ENCODE measurements around the gene ADGRF3. TPM values are rescaled to one million over a fixed set of nuclear protein-coding genes. Genes with fewer than 3 reads are reported as not detected.
"Not testable (repeated sequence)": the region's sequence is repeated elsewhere in the genome, so short reads cannot be mapped to it uniquely, and the experiment has no call there.

The ADGRF3 gene
- total RNA-seq: 1 to 10 TPM; 1.9 to 2.8 (median 2.0) TPM

GRCh38 chr2:26346454-26347053 lies at the start of gene ADGRF3:
TSS of gene ADGRF3 (minus strand) at chr2:26346789. CDS start at chr2:26346234, 555 bp downstream.
- H3K4me1 Mint-ChIP-seq (ENCODE audit: low read depth): peaks cover 31% of the 10 kb centered on the region
- no peaks in the 10 kb centered on the region for H3K9me3 Mint-ChIP-seq
- DNase-seq: peak; percentile 49
- H3K36me3 Mint-ChIP-seq (ENCODE audit: insufficient read depth): peaks cover 10% of the 10 kb centered on the region
- ATAC-seq: peak; percentile 6 to 20
- peak within 1 kb of the TSS; percentile 98 for H3K4me3 Mint-ChIP-seq
- H3K27me3 Mint-ChIP-seq (ENCODE audit: low read depth): no peaks in the 10 kb centered on the region

GRCh38 chr2:26395394-26395793 lies 48.8 kb upstream of the ADGRF3 start:
- Mint-ChIP-seq H3K27me3 (ENCODE audit: low read depth) (no peaks in the 10 kb centered on the region), H3K36me3 (ENCODE audit: insufficient read depth) (peaks cover 10% of the 10 kb centered on the region), H3K9me3 (no peaks in the 10 kb centered on the region), H3K4me1 (ENCODE audit: low read depth) (peaks cover 19% of the 10 kb centered on the region), H3K4me3 (no peak overlapping the region)
- no peak for ATAC-seq
- no peak for DNase-seq

- ATAC-seq: no peak
- H3K9me3 Mint-ChIP-seq: no peaks in the 10 kb centered on the region
- no peak overlapping the region for H3K4me3 Mint-ChIP-seq
- H3K36me3 Mint-ChIP-seq (ENCODE audit: insufficient read depth): peaks cover 14% of the 10 kb centered on the region
- no peaks in the 10 kb centered on the region for H3K27me3 Mint-ChIP-seq (ENCODE audit: low read depth)
- H3K4me1 Mint-ChIP-seq (ENCODE audit: low read depth): peaks cover 15% of the 10 kb centered on the region
- DNase-seq: no peak
Measured at GRCh38 chr2:26394694-26395093, 48.1 kb upstream of the ADGRF3 start.

GRCh38 chr2:26387189-26387588 lies 40.6 kb upstream of the ADGRF3 start:
- H3K4me3 Mint-ChIP-seq: no peak overlapping the region

DNA sequence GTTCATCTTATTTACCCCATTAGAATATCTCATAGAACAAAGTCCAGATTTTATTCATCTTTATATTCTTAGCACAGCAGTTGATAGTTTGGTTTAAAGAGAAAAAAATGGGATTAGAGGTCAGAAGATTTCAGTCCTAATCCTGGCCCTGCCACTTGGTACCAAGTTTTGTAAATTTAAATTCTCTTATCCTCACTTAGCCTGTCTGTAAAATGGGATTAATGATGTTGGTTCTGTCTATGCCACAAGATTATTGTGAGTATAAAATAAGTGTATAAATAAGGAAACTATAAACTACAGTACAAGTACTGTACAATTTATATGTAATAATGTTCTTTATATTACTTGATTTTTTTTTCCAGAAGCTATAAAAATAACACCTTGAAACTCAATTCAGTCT lies 38.0 kb upstream of the ADGRF3 start:
- DNase-seq: no peak
- Mint-ChIP-seq H3K36me3 (ENCODE audit: insufficient read depth) (peaks cover 33% of the 10 kb centered on the region), H3K27me3 (ENCODE audit: low read depth) (no peaks in the 10 kb centered on the region), H3K4me1 (ENCODE audit: low read depth) (no peaks in the 10 kb centered on the region), H3K4me3 (no peak overlapping the region), H3K9me3 (no peaks in the 10 kb centered on the region)
- no peak for ATAC-seq

More at GRCh38 chr2:26387189-26387588, 40.6 kb upstream of the ADGRF3 start:
- H3K4me1 Mint-ChIP-seq (ENCODE audit: low read depth): no peaks in the 10 kb centered on the region
- no peaks in the 10 kb centered on the region for H3K9me3 Mint-ChIP-seq
- no peaks in the 10 kb centered on the region for H3K27me3 Mint-ChIP-seq (ENCODE audit: low read depth)
- ATAC-seq (no peak), DNase-seq (no peak)
- H3K36me3 Mint-ChIP-seq (ENCODE audit: insufficient read depth): peaks cover 31% of the 10 kb centered on the region

GRCh38 chr2:26384183-26384582 lies 37.6 kb upstream of the ADGRF3 start:
- Mint-ChIP-seq H3K36me3 (ENCODE audit: insufficient read depth) (peaks cover 31% of the 10 kb centered on the region), H3K27me3 (ENCODE audit: low read depth) (no peaks in the 10 kb centered on the region), H3K9me3 (no peaks in the 10 kb centered on the region), H3K4me3 (no peak overlapping the region), H3K4me1 (ENCODE audit: low read depth) (no peaks in the 10 kb centered on the region)
- ATAC-seq (no peak), DNase-seq (no peak)

DNA sequence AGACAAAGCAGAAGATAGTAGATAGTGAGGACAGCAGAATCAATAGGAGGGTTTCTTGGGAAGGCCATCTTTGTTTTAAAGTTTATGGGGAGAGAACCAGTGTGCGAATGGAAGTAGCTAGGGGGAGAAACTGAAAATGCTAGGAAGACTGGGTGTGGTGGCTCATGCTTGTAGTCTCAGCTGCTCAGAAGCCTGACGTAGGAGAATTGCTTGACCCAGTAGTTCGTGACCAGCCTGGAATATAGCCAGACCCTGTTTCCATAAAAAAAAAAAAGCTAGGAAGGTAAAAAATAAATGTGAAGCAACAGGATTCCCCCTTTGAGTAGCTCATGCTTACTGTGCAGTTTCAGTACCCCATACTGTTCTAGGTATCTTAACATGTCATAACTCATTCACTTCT lies 36.0 kb upstream of the ADGRF3 start:
- H3K4me1 Mint-ChIP-seq (ENCODE audit: low read depth): no peaks in the 10 kb centered on the region
- DNase-seq (no peak), ATAC-seq (no peak)
- no peak overlapping the region for H3K4me3 Mint-ChIP-seq
- no peaks in the 10 kb centered on the region for H3K9me3 Mint-ChIP-seq
- no peaks in the 10 kb centered on the region for H3K27me3 Mint-ChIP-seq (ENCODE audit: low read depth)
- H3K36me3 Mint-ChIP-seq (ENCODE audit: insufficient read depth): peaks cover 36% of the 10 kb centered on the region

GRCh38 chr2:26380281-26380680 lies 33.7 kb upstream of the ADGRF3 start:
- Mint-ChIP-seq H3K36me3 (ENCODE audit: insufficient read depth) (peaks cover 41% of the 10 kb centered on the region), H3K27me3 (ENCODE audit: low read depth) (no peaks in the 10 kb centered on the region), H3K4me1 (ENCODE audit: low read depth) (peaks cover 5% of the 10 kb centered on the region), H3K9me3 (no peaks in the 10 kb centered on the region), H3K4me3 (no peak overlapping the region)
- DNase-seq (no peak), ATAC-seq (no peak)

- H3K27me3 Mint-ChIP-seq (ENCODE audit: low read depth): no peaks in the 10 kb centered on the region
- no peak for ATAC-seq
- peaks cover 45% of the 10 kb centered on the region for H3K36me3 Mint-ChIP-seq (ENCODE audit: insufficient read depth)
- peaks cover 5% of the 10 kb centered on the region for H3K4me1 Mint-ChIP-seq (ENCODE audit: low read depth)
- no peak overlapping the region for H3K4me3 Mint-ChIP-seq
- DNase-seq: no peak
- H3K9me3 Mint-ChIP-seq: no peaks in the 10 kb centered on the region
Measured at GRCh38 chr2:26376799-26377198, 30.2 kb upstream of the ADGRF3 start.

- not testable (repeated sequence) for DNase-seq; ATAC-seq; H3K27me3 Mint-ChIP-seq (ENCODE audit: low read depth); H3K4me1 Mint-ChIP-seq (ENCODE audit: low read depth); H3K9me3 Mint-ChIP-seq; H3K4me3 Mint-ChIP-seq
- H3K36me3 Mint-ChIP-seq (ENCODE audit: insufficient read depth): peaks cover 38% of the 10 kb centered on the region
Measured at GRCh38 chr2:26370909-26371308, 24.3 kb upstream of the ADGRF3 start.

GRCh38 chr2:26369664-26370063 lies 23.1 kb upstream of the ADGRF3 start:
- H3K27me3 Mint-ChIP-seq (ENCODE audit: low read depth); DNase-seq; H3K4me3 Mint-ChIP-seq; ATAC-seq; H3K9me3 Mint-ChIP-seq; H3K4me1 Mint-ChIP-seq (ENCODE audit: low read depth): not testable (repeated sequence)
- H3K36me3 Mint-ChIP-seq (ENCODE audit: insufficient read depth): peaks cover 35% of the 10 kb centered on the region

- Mint-ChIP-seq H3K9me3 (no peaks in the 10 kb centered on the region), H3K4me1 (ENCODE audit: low read depth) (peaks cover 11% of the 10 kb centered on the region)
- no peak for ATAC-seq
Measured at GRCh38 chr2:26366957-26367356, 20.4 kb upstream of the ADGRF3 start.

DNA sequence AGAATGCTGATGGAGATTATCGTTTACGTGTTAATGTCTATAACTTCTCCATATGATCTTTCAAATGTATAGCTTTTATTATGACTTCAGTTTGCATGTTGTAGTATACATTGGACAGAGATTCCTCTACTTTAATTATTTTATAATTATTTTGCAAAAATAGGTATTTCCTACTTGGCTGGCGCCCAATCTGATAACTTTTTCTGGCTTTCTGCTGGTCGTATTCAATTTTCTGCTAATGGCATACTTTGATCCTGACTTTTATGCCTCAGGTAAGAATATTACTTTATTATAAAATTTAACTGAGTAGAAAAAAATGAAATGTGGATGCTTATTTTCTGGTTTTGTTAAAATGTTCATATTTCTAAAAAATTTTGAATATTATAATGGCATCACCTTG lies 18.1 kb upstream of the ADGRF3 start:
- H3K9me3 Mint-ChIP-seq: no peaks in the 10 kb centered on the region
- peaks cover 21% of the 10 kb centered on the region for H3K4me1 Mint-ChIP-seq (ENCODE audit: low read depth)
- no peaks in the 10 kb centered on the region for H3K27me3 Mint-ChIP-seq (ENCODE audit: low read depth)
- ATAC-seq: no peak
- DNase-seq: no peak
- H3K36me3 Mint-ChIP-seq (ENCODE audit: insufficient read depth): peaks cover 21% of the 10 kb centered on the region
- no peak overlapping the region for H3K4me3 Mint-ChIP-seq

More at GRCh38 chr2:26366957-26367356, 20.4 kb upstream of the ADGRF3 start:
- no peak for DNase-seq
- Mint-ChIP-seq H3K36me3 (ENCODE audit: insufficient read depth) (peaks cover 25% of the 10 kb centered on the region), H3K4me3 (no peak overlapping the region), H3K27me3 (ENCODE audit: low read depth) (no peaks in the 10 kb centered on the region)

GRCh38 chr2:26363958-26364357 lies 17.4 kb upstream of the ADGRF3 start:
- Mint-ChIP-seq H3K27me3 (ENCODE audit: low read depth) (no peaks in the 10 kb centered on the region), H3K4me1 (ENCODE audit: low read depth) (peaks cover 28% of the 10 kb centered on the region)

DNA sequence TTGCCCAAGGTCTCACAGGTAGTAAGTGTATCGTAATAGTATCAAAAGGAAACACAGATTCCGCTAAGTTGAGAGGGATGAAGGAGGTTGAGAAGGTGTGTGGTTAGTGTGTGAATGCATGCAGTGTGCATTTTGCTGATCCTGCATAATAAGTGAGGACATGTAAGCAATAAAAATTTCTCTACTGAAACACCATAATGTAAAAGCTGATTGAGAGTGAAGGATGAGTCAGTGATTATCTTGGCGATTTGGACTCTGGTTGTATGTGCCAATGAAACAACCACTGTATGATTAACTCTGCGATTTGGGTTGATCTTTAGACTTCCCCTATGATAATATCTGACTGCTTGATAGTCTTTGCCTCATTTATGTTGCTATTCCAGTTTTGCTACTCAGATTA lies 16.7 kb upstream of the ADGRF3 start:
- H3K4me1 Mint-ChIP-seq (ENCODE audit: low read depth): peaks cover 33% of the 10 kb centered on the region
- DNase-seq: no peak

More at GRCh38 chr2:26363958-26364357, 17.4 kb upstream of the ADGRF3 start:
- ATAC-seq: no peak
- no peaks in the 10 kb centered on the region for H3K9me3 Mint-ChIP-seq
- H3K4me3 Mint-ChIP-seq: no peak overlapping the region
- peaks cover 20% of the 10 kb centered on the region for H3K36me3 Mint-ChIP-seq (ENCODE audit: insufficient read depth)
- no peak for DNase-seq

More for the DNA sequence above, 16.7 kb upstream of the ADGRF3 start:
- H3K27me3 Mint-ChIP-seq (ENCODE audit: low read depth): no peaks in the 10 kb centered on the region
- H3K4me3 Mint-ChIP-seq: no peak overlapping the region
- ATAC-seq: peak; percentile 65 to 77
- H3K36me3 Mint-ChIP-seq (ENCODE audit: insufficient read depth): peaks cover 21% of the 10 kb centered on the region
- H3K9me3 Mint-ChIP-seq: no peaks in the 10 kb centered on the region

All from activated T-cell treated with anti-CD3 and anti-CD28 coated beads, Interleukin-2, amount 50 U/mL, for 4 hours (primary cell).